GM03348 (cell line): ENCODE measurements around the gene DTNB.

Source experiments
- DNase-seq: peaks from one replicate; pipeline ENCODE4 v3.0.0; 2012; ENCODE audit warnings: low spot score

Gene DTNB

DNA sequence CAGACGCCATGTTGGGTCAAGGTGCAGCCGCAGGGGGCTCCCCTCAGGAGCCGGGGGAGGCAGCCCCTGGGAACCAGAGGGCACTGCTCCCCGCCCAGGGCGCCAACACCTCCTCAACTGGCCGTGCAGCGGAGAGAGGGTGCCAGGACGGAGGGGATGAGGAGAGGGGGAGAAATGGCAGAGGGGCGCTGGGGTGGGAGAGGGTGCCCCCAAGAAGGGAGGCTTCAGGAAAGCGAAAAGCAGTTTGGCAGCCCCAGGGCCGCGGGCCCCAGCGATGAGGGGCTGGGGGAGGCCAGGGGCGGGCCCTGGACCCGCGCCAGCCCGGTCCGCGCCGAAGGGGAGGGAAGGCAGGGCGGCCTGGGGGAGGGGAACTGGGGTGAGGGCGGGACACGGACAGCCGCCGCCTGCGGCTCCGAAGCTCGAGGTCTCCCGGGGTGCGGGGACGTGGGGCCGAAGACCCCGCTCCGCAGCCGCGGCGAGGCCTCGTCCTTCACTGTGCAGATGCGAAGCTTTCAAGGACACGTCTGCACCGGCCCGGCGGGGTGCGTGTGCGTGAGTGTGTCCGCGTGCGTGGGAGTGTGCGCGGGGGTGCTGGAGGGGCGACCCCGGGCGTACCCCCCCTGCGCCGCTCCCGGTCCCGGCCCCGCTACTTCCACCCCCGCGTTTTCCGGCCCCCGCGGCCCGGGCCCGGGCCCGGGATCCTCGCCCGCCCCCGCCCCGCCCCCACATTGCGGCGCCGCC, 333.0 kb downstream of the DTNB start:
- DNase-seq = peak; percentile 57

DNA sequence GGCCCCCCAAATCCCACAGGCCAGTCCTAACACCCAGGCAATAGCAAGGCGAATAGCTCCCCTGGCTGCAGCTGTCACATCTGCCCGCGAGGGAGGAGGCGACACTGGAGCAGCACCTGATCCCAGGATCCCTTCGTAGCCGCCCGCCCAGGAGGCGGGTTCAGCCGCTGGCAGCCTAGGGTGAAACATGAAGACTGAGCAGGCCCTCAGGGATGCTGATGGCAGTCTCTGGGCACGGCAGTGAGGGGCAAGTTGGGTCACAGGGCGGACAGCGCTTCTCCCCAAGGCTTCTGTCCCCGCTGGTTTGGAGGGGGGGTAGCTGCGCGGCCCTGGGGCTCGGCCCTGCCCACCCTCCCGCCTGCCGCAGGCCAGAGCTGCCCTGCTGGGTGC, 333.6 kb downstream of the DTNB start:
- no peak for DNase-seq

- DNase-seq = no peak
Measured at GRCh38 chr2:25339211-25339674, 334.1 kb downstream of the DTNB start.

DNA sequence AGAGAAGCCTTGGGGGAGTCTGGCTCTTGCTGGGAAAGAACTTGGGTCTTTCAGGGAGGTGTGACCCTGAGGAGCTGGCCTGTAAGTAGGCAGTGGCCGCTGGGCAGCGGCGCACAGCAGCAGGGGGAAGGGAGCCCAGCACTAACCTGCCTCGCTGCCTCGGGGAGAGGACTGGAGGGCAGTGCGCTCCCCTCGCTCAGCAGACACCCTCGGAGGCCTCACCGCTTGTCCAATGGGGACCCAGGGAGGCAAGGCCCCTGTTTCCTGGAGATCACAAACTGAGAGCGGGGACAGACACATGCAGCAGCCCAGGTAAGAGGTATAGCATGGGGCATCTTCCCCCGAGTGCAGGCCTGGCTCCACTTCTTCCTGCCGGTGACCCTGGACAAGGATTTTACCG, 335.0 kb downstream of the DTNB start:
- no peak for DNase-seq

- DNase-seq = no peak
Measured at GRCh38 chr2:25337891-25338290, 335.5 kb downstream of the DTNB start.

DNA sequence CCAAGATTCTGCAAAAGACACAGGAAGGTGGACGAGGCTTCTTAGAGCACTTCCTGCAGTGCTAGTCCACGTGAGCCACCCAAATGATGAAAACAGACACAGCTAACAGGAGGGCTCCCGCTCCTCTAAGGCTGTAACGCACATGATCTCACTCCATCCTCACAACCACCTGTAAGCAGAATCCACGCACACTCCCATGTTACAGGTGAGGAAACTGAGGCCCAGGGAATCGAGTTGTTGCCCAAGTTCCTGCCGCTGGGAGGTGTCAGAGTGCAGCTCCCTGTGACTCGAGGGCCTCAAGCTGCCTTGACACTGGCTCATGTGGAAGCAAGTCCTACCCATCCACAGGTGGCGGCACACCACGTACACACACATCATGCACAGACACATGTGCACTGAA, 336.1 kb downstream of the DTNB start:
- no peak for DNase-seq

GRCh38 chr2:25336383-25336841, 337.0 kb downstream of the DTNB start:
- DNase-seq = no peak

GRCh38 chr2:25335971-25336370, 337.4 kb downstream of the DTNB start:
- no peak for DNase-seq

DNA sequence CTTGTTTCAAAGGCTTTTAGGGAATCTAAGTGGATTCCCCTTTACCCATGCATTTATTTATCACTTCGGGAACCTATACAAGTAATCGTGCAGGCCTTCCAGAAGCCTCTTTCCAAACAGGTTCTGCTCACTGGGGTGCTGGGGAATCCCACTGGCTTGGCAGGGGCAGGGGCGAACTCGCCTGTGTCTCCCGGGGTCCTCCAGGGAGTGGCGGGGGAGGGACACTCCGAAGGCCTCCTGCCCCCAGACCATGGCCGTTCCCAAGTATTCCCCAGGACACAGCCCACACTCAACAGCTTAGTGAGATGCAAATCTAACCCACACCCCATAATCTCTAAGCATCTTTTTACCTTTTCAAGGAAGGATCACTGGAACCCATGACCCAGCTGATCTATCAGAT, 338.2 kb downstream of the DTNB start:
- DNase-seq = no peak

GRCh38 chr2:25334482-25334881, 338.9 kb downstream of the DTNB start:
- DNase-seq = no peak

- no peak for DNase-seq
Measured at GRCh38 chr2:25333981-25334380, 339.4 kb downstream of the DTNB start.

GRCh38 chr2:25332571-25332970, 340.8 kb downstream of the DTNB start:
- no peak for DNase-seq

- DNase-seq = no peak
Measured at GRCh38 chr2:25331686-25332365, 341.6 kb downstream of the DTNB start.

GRCh38 chr2:25330937-25331336, 342.4 kb downstream of the DTNB start:
- DNase-seq = no peak

DNA sequence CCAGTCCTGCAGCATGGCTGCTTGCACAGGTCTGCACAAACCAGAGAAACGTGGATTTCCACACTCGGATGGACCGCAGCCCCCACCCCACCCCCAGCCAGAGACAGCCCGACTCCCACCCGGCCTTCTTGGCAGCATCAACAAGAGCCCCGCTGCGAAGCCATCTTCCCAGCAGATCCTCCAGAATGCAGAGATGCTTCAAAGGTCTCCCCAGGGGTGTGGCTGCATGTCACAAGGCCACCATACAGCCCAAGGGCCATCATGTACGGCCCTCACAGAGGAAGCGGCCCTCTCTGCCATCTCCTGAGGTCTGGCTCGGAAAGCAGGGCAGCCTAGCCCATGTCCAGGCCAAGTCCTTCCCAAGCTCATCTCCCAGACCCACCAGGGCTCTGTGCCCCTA, 343.1 kb downstream of the DTNB start:
- no peak for DNase-seq

GRCh38 chr2:25328152-25329085, 345.0 kb downstream of the DTNB start:
- no peak for DNase-seq
